GM13976 (cell line): ENCODE data around the gene TLL2.

Experiments
- DNase-seq: peaks from one replicate; pipeline ENCODE4 v3.0.0; 2012; ENCODE audit warnings: low spot score
- CTCF ChIP-seq: IDR thresholded peaks from 2 replicates; pipeline ENCODE4 v1.5.1; 2012; ENCODE audit warnings: borderline replicate concordance, mild to moderate bottlenecking; ENCODE audit not compliant: insufficient read depth; ENCODE audit errors: extremely low read depth, missing control alignments, control extremely low read depth
- in situ Hi-C: fragments of 300-500 bp; cut with MboI; formaldehyde crosslinking; loops from one replicate; pipeline ENCODE4 v1.12.0; 2022; ENCODE audit warnings: low sequenced_read_pairs, mixed read lengths, inconsistent platforms; ENCODE audit not compliant: unreplicated experiment

Gene TLL2

GRCh38 chr10:96509017-96509641 lies 4.6 kb downstream of the TLL2 start:
- in situ Hi-C loops = no loop called here
- DNase-seq = no peak
- no peak for TF ChIP-seq CTCF

GRCh38 chr10:96507044-96507443 lies 6.7 kb downstream of the TLL2 start:
- in situ Hi-C loops = no loop called here
- DNase-seq = no peak
- TF ChIP-seq CTCF = no peak

- DNase-seq = no peak
- in situ Hi-C loops = no loop called here
- no peak for TF ChIP-seq CTCF
Measured at GRCh38 chr10:96505150-96506136, 8.3 kb downstream of the TLL2 start.

- no peak for TF ChIP-seq CTCF
- in situ Hi-C loops = no loop called here
- peak; percentile 4 for DNase-seq
Measured at GRCh38 chr10:96502561-96503282, 11.0 kb downstream of the TLL2 start.

GRCh38 chr10:96501985-96502384 lies 11.7 kb downstream of the TLL2 start:
- in situ Hi-C loops = no loop called here
- DNase-seq = peak; percentile 2
- no peak for TF ChIP-seq CTCF

- no peak for DNase-seq
- in situ Hi-C loops = no loop called here
- TF ChIP-seq CTCF = no peak
Measured at GRCh38 chr10:96500519-96500918, 13.2 kb downstream of the TLL2 start.
